ENCODE data around the gene FRMD4A.

DNA sequence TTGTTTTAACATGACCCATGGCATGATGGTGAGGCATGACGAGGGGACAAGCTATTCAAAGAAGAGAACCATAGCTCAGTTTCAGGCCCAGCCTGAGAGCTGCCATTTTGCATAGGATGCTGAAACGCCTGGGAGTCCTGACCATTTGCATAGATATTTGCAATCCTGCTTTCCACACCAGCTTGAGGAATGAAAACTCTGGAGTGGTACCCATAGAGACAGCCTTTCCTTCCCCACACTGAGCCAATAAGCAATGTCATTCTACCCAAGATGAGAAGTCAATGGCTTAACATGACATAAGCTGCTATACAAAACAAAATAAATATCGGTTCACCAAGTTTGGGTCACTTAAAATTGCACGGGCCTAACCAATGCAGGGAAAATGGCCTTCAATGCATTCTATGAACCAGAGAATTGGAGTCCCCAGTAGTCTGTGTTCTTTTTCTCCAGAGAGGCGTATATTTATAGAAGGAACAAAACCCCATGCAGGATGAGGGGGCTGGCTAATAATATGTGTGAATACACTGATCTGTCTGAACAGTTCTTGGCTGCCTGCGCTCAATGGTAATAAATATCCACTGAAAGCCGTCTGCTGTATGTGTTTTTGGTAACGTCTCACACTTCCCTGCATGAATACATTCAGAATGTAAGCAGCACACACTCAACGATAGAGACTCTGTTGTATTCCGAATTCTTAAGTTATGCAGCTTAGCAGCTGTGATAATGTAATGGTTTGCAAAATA is 329.3 kb downstream of the FRMD4A start:
- TF ChIP-seq, protein P1, sequence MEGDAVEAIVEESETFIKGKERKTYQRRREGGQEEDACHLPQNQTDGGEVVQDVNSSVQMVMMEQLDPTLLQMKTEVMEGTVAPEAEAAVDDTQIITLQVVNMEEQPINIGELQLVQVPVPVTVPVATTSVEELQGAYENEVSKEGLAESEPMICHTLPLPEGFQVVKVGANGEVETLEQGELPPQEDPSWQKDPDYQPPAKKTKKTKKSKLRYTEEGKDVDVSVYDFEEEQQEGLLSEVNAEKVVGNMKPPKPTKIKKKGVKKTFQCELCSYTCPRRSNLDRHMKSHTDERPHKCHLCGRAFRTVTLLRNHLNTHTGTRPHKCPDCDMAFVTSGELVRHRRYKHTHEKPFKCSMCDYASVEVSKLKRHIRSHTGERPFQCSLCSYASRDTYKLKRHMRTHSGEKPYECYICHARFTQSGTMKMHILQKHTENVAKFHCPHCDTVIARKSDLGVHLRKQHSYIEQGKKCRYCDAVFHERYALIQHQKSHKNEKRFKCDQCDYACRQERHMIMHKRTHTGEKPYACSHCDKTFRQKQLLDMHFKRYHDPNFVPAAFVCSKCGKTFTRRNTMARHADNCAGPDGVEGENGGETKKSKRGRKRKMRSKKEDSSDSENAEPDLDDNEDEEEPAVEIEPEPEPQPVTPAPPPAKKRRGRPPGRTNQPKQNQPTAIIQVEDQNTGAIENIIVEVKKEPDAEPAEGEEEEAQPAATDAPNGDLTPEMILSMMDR (IDR thresholded peaks at IDR 0.05) = no peak
- TF ChIP-seq POLR2A (IDR thresholded peaks at IDR 0.05) = no peak

All from heart left ventricle (tissue), 13 donors.